ENCODE results near the gene GALT.
A peak's percentile ranks its signal among the peaks of the same experiment; 100 is the strongest.
"Not testable (repeated sequence)": the region's sequence is repeated elsewhere in the genome, so short reads cannot be mapped to it uniquely, and the experiment has no call there.

The GALT gene

GRCh38 chr9:34636791-34637355 lies 9.6 kb upstream of the GALT start:
- no peak for TF ChIP-seq CTCF (IDR thresholded peaks at IDR 0.05; ENCODE audit: insufficient read depth, low read length, missing control alignments)
- ChIA-PET POLR2A (interaction anchor here (0.9 to 2.0 kb wide), 4 partner anchors 10 to 178 kb away, joined by 3 to 31 read pairs (median 6); partner anchors contain the start of genes DNAI1, FAM219A, GALT and IL11RA), CTCF (interaction anchor here (0.9 to 10.9 kb wide), 12 partner anchors 8 to 823 kb away, joined by 3 to 274 read pairs (median 6); partner anchors contain the start of genes ARID3C, DCTN3, GALT and IL11RA)
- H3K4me3 ChIP-seq (ENCODE audit: low read depth, low read length): peak overlapping the region; percentile 80
- DNase-seq (ENCODE audit: low read depth, low spot score): no peak

GRCh38 chr9:34637356-34638137 lies 8.9 kb upstream of the GALT start, which contains the start of gene SIGMAR1:
TSS of gene SIGMAR1 (minus strand) at chr9:34637787. CDS start at chr9:34637697, 90 bp downstream.
- no peak for DNase-seq (ENCODE audit: low read depth, low spot score)
- ChIA-PET CTCF (interaction anchor here (0.9 to 10.9 kb wide), 14 partner anchors 8 to 823 kb away, joined by 3 to 274 read pairs (median 6); partner anchors contain the start of genes ARID3C, DCTN3, GALT and IL11RA), POLR2A (interaction anchor here (0.9 to 2.0 kb wide), 5 partner anchors 9 to 186 kb away, joined by 3 to 31 read pairs (median 5); partner anchors contain the start of genes DNAI1, FAM219A, GALT and IL11RA)
- H3K4me3 ChIP-seq (ENCODE audit: low read depth, low read length): peak within 1 kb of the TSS; percentile 80
- no peak for TF ChIP-seq CTCF (IDR thresholded peaks at IDR 0.05; ENCODE audit: insufficient read depth, low read length, missing control alignments)

GRCh38 chr9:34638138-34638445 lies 8.4 kb upstream of the GALT start:
- TF ChIP-seq CTCF (IDR thresholded peaks at IDR 0.05; ENCODE audit: insufficient read depth, low read length, missing control alignments): no peak
- ChIA-PET POLR2A (interaction anchor here (1.1 to 2.0 kb wide), 4 partner anchors 8 to 187 kb away, joined by 3 to 31 read pairs (median 6); partner anchors contain the start of genes GALT and IL11RA), CTCF (interaction anchor here (0.9 to 10.9 kb wide), 12 partner anchors 8 to 62 kb away, joined by 3 to 274 read pairs (median 10); partner anchors contain the start of genes ARID3C, DCTN3, GALT and IL11RA)
- no peak for DNase-seq (ENCODE audit: low read depth, low spot score)
- peak overlapping the region; percentile 80 for H3K4me3 ChIP-seq (ENCODE audit: low read depth, low read length)

GRCh38 chr9:34639322-34639721 lies 7.2 kb upstream of the GALT start:
- ChIA-PET CTCF (interaction anchor here (1.3 to 10.9 kb wide), 4 partner anchors 7 to 82 kb away, joined by 3 to 180 read pairs (median 74); partner anchors contain the start of genes DCTN3 and GALT), POLR2A (interaction anchor here (0.7 kb wide), 1 partner anchor 12 kb away, joined by 4 read pairs; no protein-coding TSS in a partner anchor)
- not testable (repeated sequence) for DNase-seq (ENCODE audit: low read depth, low spot score); H3K4me3 ChIP-seq (ENCODE audit: low read depth, low read length)

GRCh38 chr9:34642679-34643078 lies 3.8 kb upstream of the GALT start:
- ChIA-PET POLR2A (interaction anchor here (1.6 kb wide), 1 partner anchor 14 kb away, joined by 3 read pairs; no protein-coding TSS in a partner anchor), CTCF (interaction anchor here (0.9 to 8.2 kb wide), 3 partner anchors 8 to 21 kb away, joined by 3 to 180 read pairs (median 3); partner anchors contain the start of gene SIGMAR1)
- no peak overlapping the region for H3K4me3 ChIP-seq (ENCODE audit: low read depth, low read length)
- no peak for TF ChIP-seq CTCF (IDR thresholded peaks at IDR 0.05; ENCODE audit: insufficient read depth, low read length, missing control alignments)
- no peak for DNase-seq (ENCODE audit: low read depth, low spot score)

- H3K4me3 ChIP-seq (ENCODE audit: low read depth, low read length): no peak overlapping the region
- ChIA-PET POLR2A (no interaction called here), CTCF (interaction anchor here (1.1 to 13.8 kb wide), 5 partner anchors 10 to 241 kb away, joined by 3 to 180 read pairs (median 5); partner anchors contain the start of genes CCL27 and SIGMAR1)
- no peak for DNase-seq (ENCODE audit: low read depth, low spot score)
- no peak for TF ChIP-seq CTCF (IDR thresholded peaks at IDR 0.05; ENCODE audit: insufficient read depth, low read length, missing control alignments)
Observed at GRCh38 chr9:34644766-34645314, 1.6 kb upstream of the GALT start.

Measured in AG04449 (cell line).